Measurements from ENCODE around the gene HIVEP3. TPM values are rescaled to one million over a fixed set of nuclear protein-coding genes. Genes with fewer than 3 reads are reported as not detected.

The HIVEP3 gene
- total RNA-seq, 4 donors from 2014 or later = 4.6 to 8.3 (median 6.5) TPM

GRCh38 chr1:41534181-41535076, 384.3 kb downstream of the HIVEP3 start:
- H3K27me3 ChIP-seq = no peaks in the 10 kb centered on the region
- H3K36me3 ChIP-seq = no peaks in the 10 kb centered on the region
- TF ChIP-seq POLR2A (IDR thresholded peaks at IDR 0.05) = no peak
- no peak for TF ChIP-seq CTCF (IDR thresholded peaks at IDR 0.05)
- no peak overlapping the region for H3K27ac ChIP-seq
- DNase-seq = peak in 1 of 3 donors; percentile 21
- H3K9me3 ChIP-seq = no peaks in the 10 kb centered on the region
- no peak overlapping the region for H3K4me3 ChIP-seq
- peaks cover 0 to 18% (median 0%) of the 10 kb centered on the region in 4 donors for H3K4me1 ChIP-seq

- TF ChIP-seq POLR2A (IDR thresholded peaks at IDR 0.05) (no peak), CTCF (IDR thresholded peaks at IDR 0.05) (no peak)
- DNase-seq = no peak
Measured at GRCh38 chr1:41533731-41534080, 385.0 kb downstream of the HIVEP3 start.

GRCh38 chr1:41533016-41533730, 385.5 kb downstream of the HIVEP3 start:
- H3K4me3 ChIP-seq = no peak overlapping the region
- H3K9me3 ChIP-seq = no peaks in the 10 kb centered on the region
- H3K36me3 ChIP-seq = no peaks in the 10 kb centered on the region
- peaks cover 0 to 12% (median 0%) of the 10 kb centered on the region in 4 donors for H3K4me1 ChIP-seq
- H3K27me3 ChIP-seq = no peaks in the 10 kb centered on the region
- H3K27ac ChIP-seq = no peak overlapping the region
- peak in 1 of 3 donors; percentile 37 for DNase-seq
- TF ChIP-seq POLR2A (IDR thresholded peaks at IDR 0.05) (no peak), CTCF (IDR thresholded peaks at IDR 0.05) (no peak)

More at GRCh38 chr1:41533731-41534080, 385.0 kb downstream of the HIVEP3 start:
- Histone ChIP-seq H3K4me3 (no peak overlapping the region), H3K4me1 (peaks cover 0 to 18% (median 0%) of the 10 kb centered on the region in 4 donors), H3K27ac (no peak overlapping the region), H3K27me3 (no peaks in the 10 kb centered on the region), H3K36me3 (no peaks in the 10 kb centered on the region), H3K9me3 (no peaks in the 10 kb centered on the region)

- no peak overlapping the region for H3K4me3 ChIP-seq
- TF ChIP-seq CTCF (IDR thresholded peaks at IDR 0.05) = no peak
- no peaks in the 10 kb centered on the region for H3K36me3 ChIP-seq
- H3K27ac ChIP-seq = no peak overlapping the region
- peak in 1 of 3 donors; percentile 19 for DNase-seq
- no peaks in the 10 kb centered on the region for H3K27me3 ChIP-seq
- H3K4me1 ChIP-seq = peaks cover 0 to 5% (median 0%) of the 10 kb centered on the region in 4 donors
- H3K9me3 ChIP-seq = no peaks in the 10 kb centered on the region
Measured at GRCh38 chr1:41532206-41532975, 386.3 kb downstream of the HIVEP3 start.

- TF ChIP-seq POLR2A (IDR thresholded peaks at IDR 0.05) = no peak
- no peak for TF ChIP-seq CTCF (IDR thresholded peaks at IDR 0.05)
- DNase-seq = peak in 1 of 3 donors; percentile 15
- H3K4me1 ChIP-seq = no peaks in the 10 kb centered on the region
- no peaks in the 10 kb centered on the region for H3K27me3 ChIP-seq
- H3K27ac ChIP-seq = no peak overlapping the region
- H3K9me3 ChIP-seq = no peaks in the 10 kb centered on the region
- H3K4me3 ChIP-seq = no peak overlapping the region
- H3K36me3 ChIP-seq = no peaks in the 10 kb centered on the region
Measured at GRCh38 chr1:41530411-41530810, 388.3 kb downstream of the HIVEP3 start.
